Measurements from ENCODE around the gene GDPD5.

- TF ChIP-seq EP300 (IDR thresholded peaks at IDR 0.05) (no peak), CTCF (IDR thresholded peaks at IDR 0.05) (no peak), POLR2A (IDR thresholded peaks at IDR 0.05) (no peak)
Measured at GRCh38 chr11:75500742-75501141, 25.0 kb downstream of the GDPD5 start.

Measured in ovary (tissue), 3 donors.